H1 (cell line): ENCODE results near the gene SKAP2.

Experiments used
- KDM1A ChIP-seq: fragments of 200-600, 300-600 bp; sonication (generic); IDR thresholded peaks from 2 replicates; pipeline ENCODE4 v1.7.1; 2016; ENCODE audit warnings: mild to moderate bottlenecking, low read length, borderline replicate concordance
- POLR2A ChIP-seq, 2 experiments: IDR thresholded peaks; 1 replicate in 1 of 2; 2 replicates in 1 of 2; pipeline ENCODE4 v1.6.1; 2011; ENCODE audit warnings: low read depth in 2 of 2, low read length in 2 of 2, mild to moderate bottlenecking in 2 of 2; ENCODE audit errors: control extremely low read depth in 1 of 2
- RFX5 ChIP-seq: IDR thresholded peaks from 2 replicates; pipeline ENCODE4 v1.6.1; 2011; ENCODE audit warnings: low read depth, low read length, improper control_type of control experiment, borderline replicate concordance

DNA sequence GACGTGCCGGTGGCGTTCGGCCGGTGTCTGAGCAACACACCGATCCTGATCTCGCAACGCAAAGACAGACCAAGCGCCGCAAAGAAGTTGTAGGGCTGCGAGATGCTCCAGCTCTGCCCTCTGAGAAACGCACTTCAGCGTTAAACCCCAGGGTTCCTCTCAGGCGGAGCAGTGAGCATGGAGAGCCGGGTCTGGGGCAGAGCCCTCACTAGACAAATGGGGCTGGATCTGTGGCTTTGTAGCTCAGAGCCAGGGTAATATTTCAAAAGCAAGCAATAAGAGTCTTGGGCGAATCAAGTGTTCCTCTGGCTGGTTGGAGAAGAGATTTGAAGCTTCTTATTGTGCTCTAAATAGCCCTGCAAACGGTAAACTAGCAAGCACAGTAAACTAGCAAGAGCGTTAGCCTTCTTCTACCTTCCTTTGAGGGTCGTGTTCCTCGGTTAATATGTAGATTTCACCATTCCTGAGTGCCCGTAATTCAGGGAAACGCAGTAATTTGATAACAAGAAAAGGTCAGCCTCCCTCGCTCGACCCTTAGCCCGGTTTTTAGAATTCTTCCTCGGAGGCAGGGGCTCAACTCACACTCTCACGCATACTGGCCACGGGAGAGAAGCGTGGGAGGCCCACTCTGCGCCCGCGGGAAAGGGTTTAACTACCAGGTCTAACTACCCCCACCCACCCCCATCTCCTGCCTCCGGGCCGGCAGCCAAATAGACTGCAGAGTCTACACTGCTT lies 6.7 kb downstream of the SKAP2 start:
- TF ChIP-seq KDM1A (no peak), RFX5 (no peak), POLR2A (IDR thresholded peaks at IDR 0.05; ENCODE audit: control extremely low read depth in 1 of 2, low read depth in 2 of 2, low read length in 2 of 2) (no peak)
